ENCODE results near the gene GOLGA8O. TPM values are rescaled to one million over a fixed set of nuclear protein-coding genes. Genes with fewer than 3 reads are reported as not detected.
"Not testable (repeated sequence)": the region's sequence is repeated elsewhere in the genome, so short reads cannot be mapped to it uniquely, and the experiment has no call there.

Gene GOLGA8O, protein sequence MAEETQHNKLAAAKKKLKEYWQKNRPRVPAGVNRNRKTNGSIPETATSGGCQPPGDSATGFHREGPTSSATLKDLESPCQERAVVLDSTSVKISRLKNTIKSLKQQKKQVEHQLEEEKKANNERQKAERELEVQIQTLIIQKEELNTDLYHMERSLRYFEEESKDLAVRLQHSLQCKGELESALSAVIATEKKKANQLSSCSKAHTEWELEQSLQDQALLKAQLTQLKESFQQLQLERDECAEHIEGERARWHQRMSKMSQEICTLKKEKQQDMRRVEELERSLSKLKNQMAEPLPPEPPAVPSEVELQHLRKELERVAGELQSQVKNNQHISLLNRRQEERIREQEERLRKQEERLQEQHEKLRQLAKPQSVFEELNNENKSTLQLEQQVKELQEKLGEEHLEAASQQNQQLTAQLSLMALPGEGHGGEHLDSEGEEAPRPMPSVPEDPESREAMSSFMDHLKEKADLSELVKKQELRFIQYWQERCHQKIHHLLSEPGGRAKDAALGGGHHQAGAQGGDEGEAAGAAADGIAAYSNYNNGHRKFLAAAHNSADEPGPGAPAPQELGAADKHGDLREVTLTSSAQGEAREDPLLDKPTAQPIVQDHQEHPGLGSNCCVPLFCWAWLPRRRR
- not detected in 2 replicates for total RNA-seq (2021)
- percentile 16 among the genes with signal in this experiment for Bru-seq, nascent RNA
- percentile 20 among the genes with signal in this experiment for BruChase-seq, experiment 1, labeled RNA remaining after a 2-hour chase
- BruChase-seq, experiment 2, labeled RNA remaining after a 6-hour chase = percentile 30 among the genes with signal in this experiment
- long read RNA-seq = 0 reads

- H3K36me3 ChIP-seq (ENCODE audit: insufficient read depth, low read length, poor library complexity, severe bottlenecking); H3K4me3 ChIP-seq (ENCODE audit: low read depth, low read length, poor library complexity, severe bottlenecking); H3K27ac ChIP-seq (ENCODE audit: low read depth, low read length, poor library complexity, severe bottlenecking); H3K9me3 ChIP-seq (ENCODE audit: low read depth, low read length, poor library complexity, severe bottlenecking); H3K4me1 ChIP-seq (ENCODE audit: insufficient read depth, low read length, poor library complexity, severe bottlenecking); DNase-seq (ENCODE audit: low spot score); BruUV-seq (replicated peaks); POLR2A ChIA-PET (ENCODE audit: low non-redundant PET); intact Hi-C loops (cut with micrococcal nuclease; ENCODE audit: unreplicated experiment); H3K27me3 ChIP-seq (replicated peaks; ENCODE audit: insufficient read depth, low read depth, low read length, poor library complexity); CTCF ChIA-PET: not testable (repeated sequence)
These were observed at the start of gene GOLGA8O for GRCh38 chr15:32455534-32455933. GOLGA8O (minus strand) TSS chr15:32455634; CDS start chr15:32455536, 98 bp downstream.

DNA sequence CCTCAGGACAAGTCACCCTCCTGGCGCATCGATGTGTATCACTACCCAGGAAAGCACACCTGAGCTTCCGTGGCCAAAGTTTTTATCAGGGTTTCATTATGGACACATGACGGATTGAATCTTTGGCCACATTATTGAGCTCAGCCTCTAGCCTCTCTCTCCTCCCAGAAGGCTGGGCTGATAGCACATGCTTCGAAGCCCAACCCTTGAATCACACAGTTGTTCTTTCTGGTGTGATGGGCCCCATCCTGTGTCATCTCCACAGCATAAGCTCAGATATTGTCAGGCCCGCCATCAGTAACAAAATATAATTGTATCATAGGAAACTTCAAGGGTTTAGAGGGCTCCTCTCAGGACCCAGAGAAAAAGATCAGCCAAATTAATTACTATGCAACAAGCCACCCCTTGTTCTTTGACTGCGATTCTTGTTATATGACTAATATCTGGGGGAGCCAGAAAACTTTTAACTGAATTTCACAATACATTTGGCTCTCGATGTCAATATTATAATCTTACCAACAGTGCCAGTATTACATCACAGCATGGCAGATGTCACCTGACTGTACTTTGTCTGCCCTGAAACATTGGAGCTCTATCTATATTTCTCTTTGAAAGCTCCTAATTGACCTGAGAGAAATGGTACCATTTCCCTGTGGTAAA lies 48.8 kb upstream of the GOLGA8O start:
- POLR2A ChIA-PET (ENCODE audit: low non-redundant PET); H3K4me1 ChIP-seq (ENCODE audit: insufficient read depth, low read length, poor library complexity, severe bottlenecking); H3K27ac ChIP-seq (ENCODE audit: low read depth, low read length, poor library complexity, severe bottlenecking); H3K36me3 ChIP-seq (ENCODE audit: insufficient read depth, low read length, poor library complexity, severe bottlenecking); H3K4me3 ChIP-seq (ENCODE audit: low read depth, low read length, poor library complexity, severe bottlenecking); CTCF ChIA-PET; DNase-seq (ENCODE audit: low spot score); H3K27me3 ChIP-seq (replicated peaks; ENCODE audit: insufficient read depth, low read depth, low read length, poor library complexity); H3K9me3 ChIP-seq (ENCODE audit: low read depth, low read length, poor library complexity, severe bottlenecking); BruUV-seq (replicated peaks); intact Hi-C loops (cut with micrococcal nuclease; ENCODE audit: unreplicated experiment): not testable (repeated sequence)

GRCh38 chr15:32502946-32503345 lies 47.5 kb upstream of the GOLGA8O start:
- H3K9me3 ChIP-seq (ENCODE audit: low read depth, low read length, poor library complexity, severe bottlenecking); POLR2A ChIA-PET (ENCODE audit: low non-redundant PET); CTCF ChIA-PET; BruUV-seq (replicated peaks); intact Hi-C loops (cut with micrococcal nuclease; ENCODE audit: unreplicated experiment); H3K4me1 ChIP-seq (ENCODE audit: insufficient read depth, low read length, poor library complexity, severe bottlenecking); H3K4me3 ChIP-seq (ENCODE audit: low read depth, low read length, poor library complexity, severe bottlenecking); H3K36me3 ChIP-seq (ENCODE audit: insufficient read depth, low read length, poor library complexity, severe bottlenecking); H3K27ac ChIP-seq (ENCODE audit: low read depth, low read length, poor library complexity, severe bottlenecking); H3K27me3 ChIP-seq (replicated peaks; ENCODE audit: insufficient read depth, low read depth, low read length, poor library complexity); DNase-seq (ENCODE audit: low spot score): not testable (repeated sequence)

GRCh38 chr15:32492768-32493167 lies 37.3 kb upstream of the GOLGA8O start:
- H3K9me3 ChIP-seq (ENCODE audit: low read depth, low read length, poor library complexity, severe bottlenecking); H3K4me3 ChIP-seq (ENCODE audit: low read depth, low read length, poor library complexity, severe bottlenecking); POLR2A ChIA-PET (ENCODE audit: low non-redundant PET); CTCF ChIA-PET; BruUV-seq (replicated peaks); H3K36me3 ChIP-seq (ENCODE audit: insufficient read depth, low read length, poor library complexity, severe bottlenecking); H3K27ac ChIP-seq (ENCODE audit: low read depth, low read length, poor library complexity, severe bottlenecking); intact Hi-C loops (cut with micrococcal nuclease; ENCODE audit: unreplicated experiment); DNase-seq (ENCODE audit: low spot score); H3K27me3 ChIP-seq (replicated peaks; ENCODE audit: insufficient read depth, low read depth, low read length, poor library complexity); H3K4me1 ChIP-seq (ENCODE audit: insufficient read depth, low read length, poor library complexity, severe bottlenecking): not testable (repeated sequence)

- DNase-seq (ENCODE audit: low spot score); H3K4me3 ChIP-seq (ENCODE audit: low read depth, low read length, poor library complexity, severe bottlenecking); intact Hi-C loops (cut with micrococcal nuclease; ENCODE audit: unreplicated experiment); H3K9me3 ChIP-seq (ENCODE audit: low read depth, low read length, poor library complexity, severe bottlenecking); H3K27me3 ChIP-seq (replicated peaks; ENCODE audit: insufficient read depth, low read depth, low read length, poor library complexity); BruUV-seq (replicated peaks); CTCF ChIA-PET; POLR2A ChIA-PET (ENCODE audit: low non-redundant PET); H3K27ac ChIP-seq (ENCODE audit: low read depth, low read length, poor library complexity, severe bottlenecking); H3K4me1 ChIP-seq (ENCODE audit: insufficient read depth, low read length, poor library complexity, severe bottlenecking); H3K36me3 ChIP-seq (ENCODE audit: insufficient read depth, low read length, poor library complexity, severe bottlenecking): not testable (repeated sequence)
These were observed 31.0 kb upstream of the GOLGA8O start for GRCh38 chr15:32486474-32486873.

DNA sequence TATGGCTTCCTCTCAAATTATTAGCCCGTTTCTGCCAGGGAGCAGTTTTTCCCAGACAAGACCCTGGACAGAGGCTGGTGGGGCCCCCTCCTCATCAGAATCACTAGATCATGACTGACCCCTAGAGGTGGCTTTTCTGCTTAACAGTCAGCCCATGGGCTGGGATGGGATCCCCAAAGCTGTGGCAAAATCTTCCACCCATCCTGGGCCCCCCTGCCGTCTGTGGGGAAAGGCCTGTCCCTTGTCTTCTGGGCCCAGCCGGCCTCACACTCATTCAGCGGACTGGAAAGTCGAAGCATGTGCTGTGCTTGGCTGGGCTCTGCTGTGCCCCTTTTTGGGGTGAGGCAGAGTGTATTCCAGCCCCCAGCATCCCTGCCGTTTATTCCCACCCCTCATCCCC lies 27.9 kb upstream of the GOLGA8O start:
- not testable (repeated sequence) for BruUV-seq (replicated peaks)

GRCh38 chr15:32481683-32482082 lies 26.2 kb upstream of the GOLGA8O start:
- H3K4me3 ChIP-seq (ENCODE audit: low read depth, low read length, poor library complexity, severe bottlenecking); BruUV-seq (replicated peaks); H3K27me3 ChIP-seq (replicated peaks; ENCODE audit: insufficient read depth, low read depth, low read length, poor library complexity); intact Hi-C loops (cut with micrococcal nuclease; ENCODE audit: unreplicated experiment); H3K9me3 ChIP-seq (ENCODE audit: low read depth, low read length, poor library complexity, severe bottlenecking); DNase-seq (ENCODE audit: low spot score); H3K36me3 ChIP-seq (ENCODE audit: insufficient read depth, low read length, poor library complexity, severe bottlenecking); POLR2A ChIA-PET (ENCODE audit: low non-redundant PET); H3K27ac ChIP-seq (ENCODE audit: low read depth, low read length, poor library complexity, severe bottlenecking); H3K4me1 ChIP-seq (ENCODE audit: insufficient read depth, low read length, poor library complexity, severe bottlenecking); CTCF ChIA-PET: not testable (repeated sequence)

More for the DNA sequence above, 27.9 kb upstream of the GOLGA8O start:
- DNase-seq (ENCODE audit: low spot score); H3K27me3 ChIP-seq (replicated peaks; ENCODE audit: insufficient read depth, low read depth, low read length, poor library complexity); H3K27ac ChIP-seq (ENCODE audit: low read depth, low read length, poor library complexity, severe bottlenecking); CTCF ChIA-PET; H3K9me3 ChIP-seq (ENCODE audit: low read depth, low read length, poor library complexity, severe bottlenecking); H3K4me1 ChIP-seq (ENCODE audit: insufficient read depth, low read length, poor library complexity, severe bottlenecking); intact Hi-C loops (cut with micrococcal nuclease; ENCODE audit: unreplicated experiment); POLR2A ChIA-PET (ENCODE audit: low non-redundant PET); H3K4me3 ChIP-seq (ENCODE audit: low read depth, low read length, poor library complexity, severe bottlenecking); H3K36me3 ChIP-seq (ENCODE audit: insufficient read depth, low read length, poor library complexity, severe bottlenecking): not testable (repeated sequence)

Measured in A673 (cell line).